WTC11 (cell line): ENCODE data around the gene TTN. TPM values are rescaled to one million over a fixed set of nuclear protein-coding genes. Genes with fewer than 3 reads are reported as not detected.

ENCODE experiments used
- ATAC-seq: fragments of 200-7000 bp; cut with Tn5 transposase; 2 replicates; pipeline ENCODE4 v1.10.0; 2021; ENCODE audit warnings: mild to moderate bottlenecking, moderate library complexity
- CTCF ChIA-PET: fragments of 300-600 bp; sonication (Branson Sonifier 250); formaldehyde crosslinking; loops from one replicate; lab custom pipeline; 2021; ENCODE audit warnings: antibody characterized with exemption; lab: Charles Lee
- POLR2A ChIA-PET: fragments of 350-600 bp; sonication (Branson Sonifier 250); formaldehyde crosslinking; loops from one replicate; lab custom pipeline; 2021; ENCODE audit warnings: antibody characterized with exemption; lab: Charles Lee
- DNase-seq: peaks from one replicate; pipeline ENCODE4 v3.0.0; 2021; ENCODE audit warnings: low spot score
- H3K27ac Mint-ChIP-seq: 2 replicates; pipeline ENCODE4 v1.8.0; 2021; ENCODE audit warnings: mixed read lengths
- H3K27me3 Mint-ChIP-seq: 2 replicates; pipeline ENCODE4 v1.8.0; 2021; ENCODE audit warnings: low read depth, mild to moderate bottlenecking, moderate library complexity, mixed read lengths
- H3K36me3 Mint-ChIP-seq: 2 replicates; pipeline ENCODE4 v1.8.0; 2021; ENCODE audit warnings: mixed read lengths
- H3K4me1 Mint-ChIP-seq: 2 replicates; pipeline ENCODE4 v1.8.0; 2022; ENCODE audit warnings: mixed read lengths
- H3K4me3 Mint-ChIP-seq: 2 replicates; pipeline ENCODE4 v1.8.0; 2021; ENCODE audit warnings: mild to moderate bottlenecking, moderate library complexity, mixed read lengths
- H3K9me3 Mint-ChIP-seq: 2 replicates; pipeline ENCODE4 v1.8.0; 2021; ENCODE audit warnings: mixed read lengths
- ATF3 ChIP-seq: sonication (generic); formaldehyde crosslinking; conservative IDR thresholded peaks from 2 replicates; pipeline ENCODE4 v1.8.1; 2022; ENCODE audit warnings: mild to moderate bottlenecking, missing genetic modification reagents
- ATF6 ChIP-seq: sonication (generic); formaldehyde crosslinking; IDR thresholded peaks from 2 replicates; pipeline ENCODE4 v1.8.1; 2023; ENCODE audit warnings: mild to moderate bottlenecking, missing genetic modification reagents
- CDX4 ChIP-seq: fragments of 250-450 bp; sonication (Bioruptor Pico); IDR thresholded peaks from 2 replicates; pipeline ENCODE4 v1.9.0; 2021; ENCODE audit warnings: moderate library complexity, mild to moderate bottlenecking, inconsistent platforms, borderline replicate concordance
- CREM ChIP-seq: sonication (generic); formaldehyde crosslinking; IDR thresholded peaks from 2 replicates; pipeline ENCODE4 v1.8.1; 2022; ENCODE audit warnings: mild to moderate bottlenecking, missing genetic modification reagents, moderate library complexity
- E2F4 ChIP-seq: sonication (generic); formaldehyde crosslinking; IDR thresholded peaks from 2 replicates; pipeline ENCODE4 v1.8.1; 2022; ENCODE audit warnings: low read depth, mild to moderate bottlenecking, moderate library complexity, missing genetic modification reagents, borderline replicate concordance
- FOXJ3 ChIP-seq: sonication (generic); formaldehyde crosslinking; IDR thresholded peaks from 2 replicates; pipeline ENCODE4 v1.9.0; 2021; ENCODE audit warnings: missing genetic modification reagents, mild to moderate bottlenecking, borderline replicate concordance
- KAT7 ChIP-seq: sonication (generic); formaldehyde crosslinking; IDR thresholded peaks from 2 replicates; pipeline ENCODE4 v1.8.1; 2023; ENCODE audit warnings: missing genetic modification reagents, mild to moderate bottlenecking, borderline replicate concordance
- SMAD4 ChIP-seq: sonication (generic); formaldehyde crosslinking; IDR thresholded peaks from 2 replicates; pipeline ENCODE4 v1.8.0; 2022; ENCODE audit warnings: mild to moderate bottlenecking, missing genetic modification reagents
- SP1 ChIP-seq: sonication (generic); formaldehyde crosslinking; conservative IDR thresholded peaks from 2 replicates; pipeline ENCODE4 v1.8.1; 2022; ENCODE audit warnings: missing genetic modification reagents
- STAT6 ChIP-seq: sonication (generic); formaldehyde crosslinking; conservative IDR thresholded peaks from 2 replicates; pipeline ENCODE4 v1.8.1; 2023; ENCODE audit warnings: mild to moderate bottlenecking, low read depth, missing genetic modification reagents, moderate library complexity
- ZMAT4 ChIP-seq: fragments of 250-450 bp; sonication (Bioruptor Pico); IDR thresholded peaks from 2 replicates; pipeline ENCODE4 v1.9.0; 2021; ENCODE audit warnings: mild to moderate bottlenecking
- ZNF121 ChIP-seq: sonication (generic); formaldehyde crosslinking; IDR thresholded peaks from 2 replicates; pipeline ENCODE4 v1.8.0; 2023; ENCODE audit warnings: missing genetic modification reagents
- ZNF138 ChIP-seq: sonication (generic); formaldehyde crosslinking; conservative IDR thresholded peaks from 2 replicates; pipeline ENCODE4 v1.8.1; 2022; ENCODE audit warnings: mild to moderate bottlenecking, moderate library complexity, missing genetic modification reagents
- ZNF219 ChIP-seq: sonication (generic); formaldehyde crosslinking; IDR thresholded peaks from 2 replicates; pipeline ENCODE4 v1.8.0; 2023; ENCODE audit warnings: missing genetic modification reagents, mild to moderate bottlenecking, borderline replicate concordance
- ZNF281 ChIP-seq: sonication (generic); formaldehyde crosslinking; IDR thresholded peaks from 2 replicates; pipeline ENCODE4 v1.8.0; 2023; ENCODE audit warnings: mild to moderate bottlenecking, missing genetic modification reagents
- ZNF317 ChIP-seq: sonication (generic); formaldehyde crosslinking; IDR thresholded peaks from 2 replicates; pipeline ENCODE4 v1.8.1; 2023; ENCODE audit warnings: low read depth, mild to moderate bottlenecking, moderate library complexity, missing genetic modification reagents, borderline replicate concordance
- ZNF512 ChIP-seq: sonication (generic); formaldehyde crosslinking; IDR thresholded peaks from 2 replicates; pipeline ENCODE4 v1.8.1; 2022; ENCODE audit warnings: missing genetic modification reagents, borderline replicate concordance
- total RNA-seq: library from RNA; stranded (reverse); gene quantifications from 3 replicates; pipeline ENCODE4 v1.2.3, GENCODE V29; 2021
- TF ChIP-seq, protein P1 (sequence below): sonication (generic); formaldehyde crosslinking; IDR thresholded peaks from 2 replicates; pipeline ENCODE4 v1.8.0; 2023; ENCODE audit warnings: missing genetic modification reagents
- TF ChIP-seq, protein P2 (sequence below): sonication (generic); formaldehyde crosslinking; IDR thresholded peaks from 2 replicates; pipeline ENCODE4 v1.8.0; 2022; ENCODE audit warnings: mild to moderate bottlenecking, missing genetic modification reagents
- TF ChIP-seq, protein P3 (sequence below): sonication (generic); formaldehyde crosslinking; IDR thresholded peaks from 2 replicates; pipeline ENCODE4 v1.8.1; 2022; ENCODE audit warnings: mild to moderate bottlenecking, moderate library complexity, missing genetic modification reagents

TTN gene
- total RNA-seq, 1 experiment from 2014 or later: 4.7 TPM

GRCh38 chr2:178574789-178575188 is 232.4 kb downstream of the TTN start (continued):
- TF ChIP-seq E2F4: no peak
- no peak for TF ChIP-seq CREM
- no peak for TF ChIP-seq ZNF512 (CRISPR knock-in tag)
- TF ChIP-seq ZNF219 (CRISPR knock-in tag): no peak
- no peak for TF ChIP-seq ATF6
- no peak for TF ChIP-seq ATF3 (CRISPR knock-in tag)
- TF ChIP-seq ZNF281 (CRISPR knock-in tag): no peak
- no peak for TF ChIP-seq CDX4 (CRISPR knock-in tag)
- TF ChIP-seq, protein P1, sequence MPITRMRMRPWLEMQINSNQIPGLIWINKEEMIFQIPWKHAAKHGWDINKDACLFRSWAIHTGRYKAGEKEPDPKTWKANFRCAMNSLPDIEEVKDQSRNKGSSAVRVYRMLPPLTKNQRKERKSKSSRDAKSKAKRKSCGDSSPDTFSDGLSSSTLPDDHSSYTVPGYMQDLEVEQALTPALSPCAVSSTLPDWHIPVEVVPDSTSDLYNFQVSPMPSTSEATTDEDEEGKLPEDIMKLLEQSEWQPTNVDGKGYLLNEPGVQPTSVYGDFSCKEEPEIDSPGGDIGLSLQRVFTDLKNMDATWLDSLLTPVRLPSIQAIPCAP: no peak
- TF ChIP-seq, all 79 proteins: peak for 0

- Mint-ChIP-seq H3K27ac (no peak overlapping the region), H3K36me3 (peaks cover 95% of the 10 kb centered on the region)
- no peak for TF ChIP-seq STAT6 (CRISPR knock-in tag)
- no peak for TF ChIP-seq SMAD4 (CRISPR knock-in tag)
- no peak for TF ChIP-seq ZMAT4
- TF ChIP-seq ZNF317: no peak
- TF ChIP-seq, protein P2, sequence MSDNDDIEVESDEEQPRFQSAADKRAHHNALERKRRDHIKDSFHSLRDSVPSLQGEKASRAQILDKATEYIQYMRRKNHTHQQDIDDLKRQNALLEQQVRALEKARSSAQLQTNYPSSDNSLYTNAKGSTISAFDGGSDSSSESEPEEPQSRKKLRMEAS: no peak
- TF ChIP-seq FOXJ3 (CRISPR knock-in tag): no peak
- TF ChIP-seq ZNF121 (CRISPR knock-in tag): no peak
- TF ChIP-seq KAT7 (CRISPR knock-in tag): no peak
- no peak for TF ChIP-seq ZNF138
- no peak for TF ChIP-seq SP1 (CRISPR knock-in tag)
- TF ChIP-seq, protein P3, sequence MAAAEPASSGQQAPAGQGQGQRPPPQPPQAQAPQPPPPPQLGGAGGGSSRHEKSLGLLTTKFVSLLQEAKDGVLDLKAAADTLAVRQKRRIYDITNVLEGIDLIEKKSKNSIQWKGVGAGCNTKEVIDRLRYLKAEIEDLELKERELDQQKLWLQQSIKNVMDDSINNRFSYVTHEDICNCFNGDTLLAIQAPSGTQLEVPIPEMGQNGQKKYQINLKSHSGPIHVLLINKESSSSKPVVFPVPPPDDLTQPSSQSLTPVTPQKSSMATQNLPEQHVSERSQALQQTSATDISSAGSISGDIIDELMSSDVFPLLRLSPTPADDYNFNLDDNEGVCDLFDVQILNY: no peak
These were observed 239.0 kb downstream of the TTN start for GRCh38 chr2:178568227-178568626.

More at GRCh38 chr2:178568227-178568626, 239.0 kb downstream of the TTN start:
- no peak for DNase-seq
- ChIA-PET CTCF (no interaction called here), POLR2A (no interaction called here)
- Mint-ChIP-seq H3K9me3 (peaks cover 78% of the 10 kb centered on the region), H3K4me1 (no peaks in the 10 kb centered on the region), H3K4me3 (no peak overlapping the region), H3K27me3 (no peaks in the 10 kb centered on the region; the same call in 1 of the 2 replicates)
- no peak for ATAC-seq
